ENCODE measurements around the gene PMVK. TPM values are rescaled to one million over a fixed set of nuclear protein-coding genes. Genes with fewer than 3 reads are reported as not detected.
A peak's percentile ranks its signal among the peaks of the same experiment; 100 is the strongest.

Gene PMVK
- total RNA-seq, 1 donor from 2014 or later = 9.6 TPM

DNA sequence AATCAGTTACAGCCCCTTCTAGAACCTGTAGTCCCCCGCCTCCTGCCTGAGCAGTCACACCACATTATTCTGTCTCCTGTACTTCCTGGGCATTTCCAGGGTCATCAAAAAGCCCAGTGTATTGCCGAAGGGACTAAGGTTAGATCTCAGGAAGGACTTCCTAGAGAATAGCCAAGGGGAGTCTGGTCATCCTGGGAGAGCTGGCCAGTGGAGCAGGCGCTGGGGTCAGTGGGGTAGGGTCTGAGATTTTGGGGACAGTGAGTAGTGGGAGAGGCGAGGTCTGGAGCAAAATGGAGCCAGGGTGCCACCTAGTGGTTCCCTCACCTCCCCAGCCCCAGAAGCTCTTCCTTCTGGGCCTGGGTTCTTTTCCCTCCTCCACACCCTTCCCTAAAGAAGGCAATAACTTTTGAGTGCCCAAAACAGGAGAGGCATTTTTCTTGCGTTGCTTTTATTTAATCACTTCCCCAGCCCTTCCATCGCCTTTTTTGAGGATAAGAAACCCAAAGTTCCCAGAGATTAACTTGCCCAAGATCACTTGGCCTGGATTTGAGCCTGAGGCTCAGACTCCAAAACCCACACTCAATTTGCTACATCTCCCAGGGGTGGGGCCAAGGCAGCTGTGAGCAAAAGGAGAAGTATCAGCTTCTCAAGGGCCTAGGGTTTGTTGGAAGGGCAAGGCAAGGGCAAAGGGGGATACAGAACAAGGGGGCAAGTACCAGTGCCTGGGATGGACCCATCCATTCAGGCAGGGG lies 7.3 kb upstream of the PMVK start:
- Histone ChIP-seq H3K36me3 (peaks cover 21 to 30% of the 10 kb centered on the region in 2 donors), H3K4me1 (peaks cover 0 to 5% of the 10 kb centered on the region in 2 donors), H3K4me3 (no peak overlapping the region), H3K9me3 (no peaks in the 10 kb centered on the region), H3K27ac (peak overlapping the region; percentile 28 to 52), H3K27me3 (no peaks in the 10 kb centered on the region)
- TF ChIP-seq, protein P1, sequence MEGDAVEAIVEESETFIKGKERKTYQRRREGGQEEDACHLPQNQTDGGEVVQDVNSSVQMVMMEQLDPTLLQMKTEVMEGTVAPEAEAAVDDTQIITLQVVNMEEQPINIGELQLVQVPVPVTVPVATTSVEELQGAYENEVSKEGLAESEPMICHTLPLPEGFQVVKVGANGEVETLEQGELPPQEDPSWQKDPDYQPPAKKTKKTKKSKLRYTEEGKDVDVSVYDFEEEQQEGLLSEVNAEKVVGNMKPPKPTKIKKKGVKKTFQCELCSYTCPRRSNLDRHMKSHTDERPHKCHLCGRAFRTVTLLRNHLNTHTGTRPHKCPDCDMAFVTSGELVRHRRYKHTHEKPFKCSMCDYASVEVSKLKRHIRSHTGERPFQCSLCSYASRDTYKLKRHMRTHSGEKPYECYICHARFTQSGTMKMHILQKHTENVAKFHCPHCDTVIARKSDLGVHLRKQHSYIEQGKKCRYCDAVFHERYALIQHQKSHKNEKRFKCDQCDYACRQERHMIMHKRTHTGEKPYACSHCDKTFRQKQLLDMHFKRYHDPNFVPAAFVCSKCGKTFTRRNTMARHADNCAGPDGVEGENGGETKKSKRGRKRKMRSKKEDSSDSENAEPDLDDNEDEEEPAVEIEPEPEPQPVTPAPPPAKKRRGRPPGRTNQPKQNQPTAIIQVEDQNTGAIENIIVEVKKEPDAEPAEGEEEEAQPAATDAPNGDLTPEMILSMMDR (IDR thresholded peaks at IDR 0.05) = peak; percentile 34 to 68 (median 51)
- intact Hi-C loops (cut with DNase I) = no loop called here
- DNase-seq (ENCODE audit: low spot score in 2 of 2) = no peak

DNA sequence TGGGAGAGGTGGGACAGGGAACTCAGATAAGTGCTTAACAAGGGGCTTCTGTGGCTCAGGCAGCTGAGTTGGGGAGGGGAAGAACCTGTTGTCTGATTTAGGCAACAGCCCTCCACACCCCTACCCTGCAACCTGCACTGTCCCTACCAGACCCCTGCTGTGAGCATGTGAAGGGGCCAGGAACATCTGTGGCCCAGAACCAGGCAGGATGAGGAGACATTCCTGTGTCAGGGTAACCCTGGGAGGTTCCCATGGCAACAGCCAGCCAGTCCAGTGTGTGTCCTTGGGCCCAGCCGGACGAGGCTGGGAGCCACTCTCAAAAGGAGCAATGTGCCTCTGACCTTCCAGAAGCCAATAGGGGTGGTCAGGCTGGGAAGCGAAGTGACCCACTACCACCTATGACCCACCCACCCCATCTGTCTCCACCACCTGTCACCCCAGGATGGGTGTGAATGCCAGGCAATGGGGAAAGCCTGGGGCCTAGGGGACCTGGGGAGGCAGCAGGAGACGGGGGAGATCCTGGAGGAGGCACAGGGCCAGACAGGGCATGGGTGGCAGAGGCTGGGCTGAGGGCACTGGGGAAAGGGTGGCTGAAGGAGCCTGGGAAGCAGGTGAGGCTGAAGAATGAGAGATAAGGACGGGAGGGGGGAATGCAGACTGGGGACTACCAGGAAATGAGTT lies 5.0 kb upstream of the PMVK start:
- H3K9me3 ChIP-seq = no peaks in the 10 kb centered on the region
- peak overlapping the region; percentile 1 to 51 for H3K27ac ChIP-seq
- intact Hi-C loops (cut with DNase I) = no loop called here
- H3K36me3 ChIP-seq = peaks cover 8 to 16% of the 10 kb centered on the region in 2 donors
- TF ChIP-seq, protein P1 (IDR thresholded peaks at IDR 0.05) = no peak
- peaks cover 0 to 9% of the 10 kb centered on the region in 2 donors for H3K4me1 ChIP-seq
- H3K27me3 ChIP-seq = no peaks in the 10 kb centered on the region
- DNase-seq (ENCODE audit: low spot score in 2 of 2) = no peak
- no peak overlapping the region for H3K4me3 ChIP-seq

GRCh38 chr1:154940651-154941194 lies 4.2 kb upstream of the PMVK start:
- Histone ChIP-seq H3K36me3 (peaks cover 2 to 10% of the 10 kb centered on the region in 2 donors), H3K27me3 (no peaks in the 10 kb centered on the region), H3K27ac (peak overlapping the region; percentile 1 to 51), H3K9me3 (no peaks in the 10 kb centered on the region), H3K4me3 (no peak overlapping the region), H3K4me1 (peaks cover 0 to 13% of the 10 kb centered on the region in 2 donors)
- intact Hi-C loops (cut with DNase I) = no loop called here
- DNase-seq (ENCODE audit: low spot score in 2 of 2) = no peak
- TF ChIP-seq, protein P1 (IDR thresholded peaks at IDR 0.05) = no peak

DNA sequence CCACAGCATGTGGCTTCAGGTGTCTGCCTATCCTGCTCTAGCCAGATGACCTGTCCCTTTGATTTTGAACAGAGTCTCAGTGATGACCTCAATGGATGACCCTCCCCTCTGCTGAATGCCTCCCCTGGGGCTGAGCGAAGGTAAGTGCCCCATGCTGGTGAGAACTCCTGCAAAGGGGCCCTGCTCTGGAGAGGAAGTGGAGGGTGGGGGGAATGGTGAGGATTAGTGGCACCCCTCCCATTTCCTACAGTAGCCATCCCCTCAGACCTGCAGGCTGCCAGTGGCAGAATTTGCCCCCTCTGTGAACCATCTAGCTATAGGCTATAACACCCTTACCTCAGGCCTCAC lies 3.7 kb upstream of the PMVK start:
- TF ChIP-seq, protein P1 (IDR thresholded peaks at IDR 0.05) = no peak
- no peak for DNase-seq (ENCODE audit: low spot score in 2 of 2)
- peaks cover 0 to 4% of the 10 kb centered on the region in 2 donors for H3K36me3 ChIP-seq
- H3K4me1 ChIP-seq = peaks cover 0 to 17% of the 10 kb centered on the region in 2 donors
- no peak overlapping the region for H3K4me3 ChIP-seq
- H3K27me3 ChIP-seq = no peaks in the 10 kb centered on the region
- peak overlapping the region in 1 of 2 donors; percentile 36 for H3K27ac ChIP-seq
- no peaks in the 10 kb centered on the region for H3K9me3 ChIP-seq
- intact Hi-C loops (cut with DNase I) = no loop called here

- intact Hi-C loops (cut with DNase I) = loop anchor here (5.0 kb wide), 2 partner anchors 198 to 312 kb away; partner anchors contain the start of gene SLC50A1
Measured at GRCh38 chr1:154938604-154939399, 2.3 kb upstream of the PMVK start.

More at GRCh38 chr1:154938604-154939399, 2.3 kb upstream of the PMVK start:
- no peaks in the 10 kb centered on the region for H3K9me3 ChIP-seq
- peaks cover 0 to 17% of the 10 kb centered on the region in 2 donors for H3K4me1 ChIP-seq
- H3K27me3 ChIP-seq = no peaks in the 10 kb centered on the region
- H3K4me3 ChIP-seq = no peak overlapping the region
- TF ChIP-seq, protein P1 (IDR thresholded peaks at IDR 0.05) = no peak
- no peaks in the 10 kb centered on the region for H3K36me3 ChIP-seq
- H3K27ac ChIP-seq = peak overlapping the region; percentile 97 to 98
- DNase-seq (ENCODE audit: low spot score in 2 of 2) = no peak
